CD4-positive, CD25-positive, alpha-beta regulatory T cell (primary cell): Measurements from ENCODE around the gene SOHLH2. TPM values are rescaled to one million over a fixed set of nuclear protein-coding genes. Genes with fewer than 3 reads are reported as not detected.
A peak's percentile ranks its signal among the peaks of the same experiment; 100 is the strongest.

ENCODE experiments used
- ATAC-seq, 2 donors: fragments of 150-1000 bp; cut with Tn5 transposase; one replicate each; pipeline ENCODE4 v1.10.0; 2021; ENCODE audit warnings: low read depth in 2 of 2, moderate number of reproducible peaks in 2 of 2, moderate library complexity in 1 of 2
- DNase-seq, 3 donors: peaks; one replicate each; pipeline versions ENCODE4 v3.0.0 to v3.0.0-alpha.2; 2012 to 2022; ENCODE audit warnings: mixed read lengths in 1 of 3
- H3K27ac ChIP-seq: one replicate; pipeline ENCODE4 v1.7.0; 2013; ENCODE audit warnings: mild to moderate bottlenecking, low read length; ENCODE audit not compliant: insufficient read depth, poor library complexity, severe bottlenecking
- H3K27me3 ChIP-seq: one replicate; pipeline ENCODE4 v1.7.0; 2013; ENCODE audit warnings: low read length; ENCODE audit not compliant: control insufficient read depth, insufficient read depth
- H3K36me3 ChIP-seq: one replicate; pipeline ENCODE4 v1.7.0; 2013; ENCODE audit warnings: mild to moderate bottlenecking, low read length, moderate library complexity; ENCODE audit not compliant: control insufficient read depth, insufficient read depth
- H3K4me1 ChIP-seq: 2 replicates; pipeline ENCODE4 v1.7.0; 2013; ENCODE audit warnings: mild to moderate bottlenecking, low read length; ENCODE audit not compliant: insufficient read depth, control insufficient read depth, poor library complexity, severe bottlenecking
- H3K4me3 ChIP-seq: one replicate; pipeline ENCODE4 v1.7.0; 2013; ENCODE audit warnings: low read depth, mild to moderate bottlenecking, low read length, moderate library complexity
- H3K9me3 ChIP-seq, 2 experiments: 1 replicate in 1 of 2; 2 replicates in 1 of 2; pipeline ENCODE4 v1.7.0; 2013; ENCODE audit warnings: low read length in 2 of 2, mild to moderate bottlenecking in 1 of 2, moderate library complexity in 1 of 2; ENCODE audit not compliant: control insufficient read depth in 2 of 2
- H3K27ac Mint-ChIP-seq, 3 donors: one replicate each; pipeline ENCODE4 v1.8.0; 2020 to 2022; ENCODE audit warnings: mild to moderate bottlenecking in 3 of 3, mixed read lengths in 3 of 3, moderate library complexity in 2 of 3
- H3K27me3 Mint-ChIP-seq: one replicate; pipeline ENCODE4 v1.8.0; 2022; ENCODE audit warnings: mild to moderate bottlenecking, mixed read lengths
- H3K36me3 Mint-ChIP-seq: one replicate; pipeline ENCODE4 v1.8.0; 2020; ENCODE audit warnings: mixed read lengths
- H3K4me1 Mint-ChIP-seq, 4 donors: one replicate each; pipeline ENCODE4 v1.8.0; 2020 to 2022; ENCODE audit warnings: mixed read lengths in 4 of 4, mild to moderate bottlenecking in 1 of 4
- H3K4me3 Mint-ChIP-seq, 4 donors: one replicate each; pipeline ENCODE4 v1.8.0; 2020 to 2022; ENCODE audit warnings: mild to moderate bottlenecking in 4 of 4, mixed read lengths in 4 of 4, moderate library complexity in 3 of 4
- H3K9me3 Mint-ChIP-seq, 7 donors: one replicate each; pipeline ENCODE4 v1.8.0; 2020 to 2022; ENCODE audit warnings: mixed read lengths in 7 of 7, mild to moderate bottlenecking in 3 of 7, moderate library complexity in 2 of 7
- polyA plus RNA-seq, 4 donors: library from polyadenylated mRNA; unstranded; fragments of 300-500 nt; fragmentation: Illumina TruSeq; gene quantifications; one replicate each; pipeline ENCODE4 v1.2.3, GENCODE V29; 2021
- total RNA-seq: library from RNA; stranded (reverse); gene quantifications from one replicate; pipeline ENCODE4 v1.2.3, GENCODE V29; 2022

SOHLH2 gene
- total and polyA plus RNA-seq, 5 donors from 2014 or later: not detected

DNA sequence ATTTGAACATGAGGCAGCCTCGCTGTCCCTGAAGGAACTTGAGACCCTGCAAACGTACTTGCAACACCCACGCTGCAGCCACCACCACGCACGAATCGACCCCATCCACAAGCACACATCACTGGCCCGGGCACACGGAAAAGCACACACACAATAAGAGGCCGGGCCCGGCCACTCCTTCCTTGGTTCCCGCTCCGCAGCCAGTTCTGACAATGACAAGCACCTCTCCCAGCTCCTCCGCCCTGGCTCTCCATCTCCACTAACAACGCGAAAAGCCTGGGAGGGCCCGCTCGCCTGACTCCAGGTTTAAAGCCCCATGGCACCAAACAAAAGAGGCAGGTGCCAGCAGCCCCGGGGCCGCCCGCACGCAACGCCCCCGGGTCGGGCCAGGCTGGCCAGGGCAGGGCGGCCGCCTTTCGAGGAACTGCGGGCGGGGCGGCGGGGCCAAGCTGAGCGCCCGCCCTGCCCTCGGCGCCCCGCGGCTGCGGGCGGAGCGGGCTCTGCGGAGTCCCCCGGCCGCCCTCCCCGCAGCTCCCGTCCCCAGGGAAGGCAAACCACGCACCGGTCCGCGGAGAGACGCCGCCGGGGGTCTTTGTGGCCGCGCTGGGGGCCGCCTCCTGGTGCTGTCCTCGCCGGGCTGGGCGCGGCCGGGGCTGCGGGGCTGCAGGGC, 83.7 kb downstream of the SOHLH2 start:
- no peak overlapping the region for H3K27ac ChIP-seq
- Mint-ChIP-seq H3K27me3 (peaks cover 8% of the 10 kb centered on the region), H3K4me3 (no peak overlapping the region), H3K9me3 (peaks cover 0 to 5% (median 0%) of the 10 kb centered on the region in 7 donors), H3K36me3 (no peaks in the 10 kb centered on the region), H3K27ac (no peak overlapping the region), H3K4me1 (no peaks in the 10 kb centered on the region)
- H3K4me3 ChIP-seq: no peak overlapping the region
- peaks cover 4% of the 10 kb centered on the region for H3K27me3 ChIP-seq
- H3K36me3 ChIP-seq: no peaks in the 10 kb centered on the region
- no peaks in the 10 kb centered on the region for H3K4me1 ChIP-seq
- ATAC-seq (no peak), DNase-seq (no peak)
- H3K9me3 ChIP-seq: no peaks in the 10 kb centered on the region

DNA sequence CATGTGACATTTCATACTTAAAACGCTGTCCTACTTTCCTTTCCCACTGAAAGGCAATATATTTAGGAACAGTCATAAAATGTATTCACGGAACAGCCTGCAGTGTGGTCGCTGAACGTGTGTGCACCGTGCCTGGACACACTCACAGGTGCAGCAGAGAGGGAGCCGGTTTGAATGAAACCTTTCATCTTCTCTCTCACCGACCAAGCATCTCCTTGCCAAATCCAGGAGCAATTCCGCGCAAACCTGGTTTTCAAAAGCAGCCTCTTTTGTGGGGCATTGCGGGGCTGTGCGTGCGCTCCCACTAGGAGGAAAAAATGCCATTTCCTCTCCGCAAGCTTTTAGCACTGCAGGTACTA, 84.2 kb downstream of the SOHLH2 start:
- H3K36me3 Mint-ChIP-seq: no peaks in the 10 kb centered on the region
- H3K36me3 ChIP-seq: no peaks in the 10 kb centered on the region
- H3K4me1 ChIP-seq: no peaks in the 10 kb centered on the region
- peaks cover 4% of the 10 kb centered on the region for H3K27me3 ChIP-seq
- no peak overlapping the region for H3K4me3 Mint-ChIP-seq
- peaks cover 8% of the 10 kb centered on the region for H3K27me3 Mint-ChIP-seq
- no peaks in the 10 kb centered on the region for H3K9me3 ChIP-seq
- peaks cover 0 to 5% (median 0%) of the 10 kb centered on the region in 7 donors for H3K9me3 Mint-ChIP-seq
- H3K27ac ChIP-seq: no peak overlapping the region
- DNase-seq (no peak), ATAC-seq (no peak)
- no peak overlapping the region for H3K4me3 ChIP-seq
- H3K27ac Mint-ChIP-seq: no peak overlapping the region
- no peaks in the 10 kb centered on the region for H3K4me1 Mint-ChIP-seq

DNA sequence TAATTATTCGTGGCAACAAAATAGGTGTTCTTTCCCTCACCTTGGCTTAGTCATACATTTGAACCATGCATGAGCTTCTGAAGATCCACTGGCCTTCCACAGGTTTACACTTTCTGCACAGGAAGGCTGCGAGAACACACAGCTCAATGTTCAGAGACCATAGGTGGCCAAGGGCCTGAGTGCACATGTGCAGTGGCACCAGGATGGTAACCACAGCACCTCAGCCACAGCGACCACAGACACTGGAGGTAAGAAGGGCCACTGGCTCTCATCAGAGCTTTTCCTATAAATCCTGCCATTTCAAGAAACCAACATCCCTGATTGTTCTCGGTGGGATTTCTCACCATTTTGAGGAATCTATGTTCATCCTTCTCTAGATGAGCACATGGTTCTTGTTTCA, 84.8 kb downstream of the SOHLH2 start:
- no peaks in the 10 kb centered on the region for H3K36me3 Mint-ChIP-seq
- no peak for DNase-seq
- Histone ChIP-seq H3K27me3 (peaks cover 4% of the 10 kb centered on the region), H3K4me3 (no peak overlapping the region), H3K9me3 (no peaks in the 10 kb centered on the region), H3K27ac (no peak overlapping the region), H3K36me3 (no peaks in the 10 kb centered on the region), H3K4me1 (no peaks in the 10 kb centered on the region)
- peaks cover 0 to 5% (median 0%) of the 10 kb centered on the region in 7 donors for H3K9me3 Mint-ChIP-seq
- no peak overlapping the region for H3K4me3 Mint-ChIP-seq
- peaks cover 8% of the 10 kb centered on the region for H3K27me3 Mint-ChIP-seq
- H3K4me1 Mint-ChIP-seq: no peaks in the 10 kb centered on the region
- no peak for ATAC-seq
- H3K27ac Mint-ChIP-seq: no peak overlapping the region

DNA sequence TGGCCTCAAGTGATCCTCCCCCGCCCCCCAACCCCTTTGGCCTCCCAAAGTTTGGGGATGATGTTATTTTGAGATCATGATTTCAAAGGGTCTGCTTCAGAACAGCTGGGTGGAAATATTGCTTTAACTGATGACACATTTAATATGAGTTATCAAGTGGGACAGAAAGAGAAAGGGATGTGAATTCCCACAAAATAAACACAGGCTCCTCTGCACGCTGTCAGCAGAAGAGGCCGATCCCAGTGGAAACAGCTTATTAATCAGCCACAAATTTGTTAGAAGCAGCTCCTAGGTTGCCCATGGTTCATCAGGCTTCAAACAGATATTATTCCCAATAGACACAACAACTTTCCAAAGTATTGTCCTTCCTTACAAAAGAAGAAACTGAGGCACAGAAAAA, 87.9 kb downstream of the SOHLH2 start:
- peaks cover 4% of the 10 kb centered on the region for H3K27me3 Mint-ChIP-seq
- no peaks in the 10 kb centered on the region for H3K4me1 ChIP-seq
- no peak for DNase-seq
- no peaks in the 10 kb centered on the region for H3K36me3 ChIP-seq
- H3K27ac Mint-ChIP-seq: no peak overlapping the region
- H3K9me3 ChIP-seq: no peaks in the 10 kb centered on the region
- H3K36me3 Mint-ChIP-seq: no peaks in the 10 kb centered on the region
- no peak overlapping the region for H3K27ac ChIP-seq
- no peak overlapping the region for H3K4me3 ChIP-seq
- no peaks in the 10 kb centered on the region for H3K4me1 Mint-ChIP-seq
- H3K4me3 Mint-ChIP-seq: no peak overlapping the region
- peaks cover 4% of the 10 kb centered on the region for H3K27me3 ChIP-seq
- H3K9me3 Mint-ChIP-seq: peaks cover 0 to 2% (median 0%) of the 10 kb centered on the region in 7 donors
- ATAC-seq: no peak

- H3K4me3 ChIP-seq: no peak overlapping the region
- no peak for DNase-seq
- no peaks in the 10 kb centered on the region for H3K36me3 ChIP-seq
- peaks cover 4% of the 10 kb centered on the region for H3K27me3 Mint-ChIP-seq
- H3K9me3 ChIP-seq: no peaks in the 10 kb centered on the region
- no peaks in the 10 kb centered on the region for H3K4me1 ChIP-seq
- H3K4me3 Mint-ChIP-seq: no peak overlapping the region
- no peaks in the 10 kb centered on the region for H3K36me3 Mint-ChIP-seq
- peaks cover 0 to 2% (median 0%) of the 10 kb centered on the region in 7 donors for H3K9me3 Mint-ChIP-seq
- peak overlapping the region in 1 of 3 donors; percentile 9 for H3K27ac Mint-ChIP-seq
- no peaks in the 10 kb centered on the region for H3K4me1 Mint-ChIP-seq
- ATAC-seq: no peak
- H3K27me3 ChIP-seq: peaks cover 4% of the 10 kb centered on the region
- H3K27ac ChIP-seq: no peak overlapping the region
Observed at GRCh38 chr13:36125841-36126240, 88.5 kb downstream of the SOHLH2 start.

DNA sequence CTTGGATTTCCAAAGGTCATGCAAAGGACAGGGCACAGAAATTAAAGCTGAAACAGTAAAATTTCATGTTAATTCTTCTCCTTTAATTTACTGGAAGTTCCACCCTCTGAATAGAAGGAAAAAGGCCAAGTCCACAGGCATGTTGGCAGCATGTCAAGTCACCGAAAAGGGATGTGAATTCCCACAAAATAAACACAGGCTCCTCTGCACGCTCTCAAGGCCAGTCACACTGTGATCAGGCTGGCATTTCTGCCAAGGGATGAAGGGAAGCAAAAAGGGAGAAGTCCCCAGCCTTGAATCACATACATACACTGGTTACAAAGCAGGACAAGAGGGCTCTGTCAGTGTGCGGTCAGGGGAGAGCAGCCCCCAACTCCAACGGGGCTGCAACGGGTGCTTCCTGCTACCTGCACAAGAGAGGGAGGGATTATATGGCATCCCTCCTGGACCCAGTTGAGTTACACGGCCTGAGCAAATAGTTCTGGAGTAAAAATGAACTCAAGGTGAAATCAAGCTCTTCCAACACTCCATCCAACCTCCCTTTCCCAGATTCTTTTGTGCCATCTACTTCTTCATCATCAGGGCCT, 90.0 kb downstream of the SOHLH2 start:
- DNase-seq (no peak), ATAC-seq (no peak)
- H3K36me3 ChIP-seq: no peaks in the 10 kb centered on the region
- no peaks in the 10 kb centered on the region for H3K9me3 ChIP-seq
- H3K27ac ChIP-seq: no peak overlapping the region
- Mint-ChIP-seq H3K27me3 (no peaks in the 10 kb centered on the region), H3K9me3 (peaks cover 0 to 3% (median 0%) of the 10 kb centered on the region in 7 donors), H3K4me3 (no peak overlapping the region), H3K27ac (peak overlapping the region in 1 of 3 donors; percentile 48), H3K4me1 (no peaks in the 10 kb centered on the region), H3K36me3 (no peaks in the 10 kb centered on the region)
- H3K4me1 ChIP-seq: no peaks in the 10 kb centered on the region
- H3K4me3 ChIP-seq: no peak overlapping the region
- no peaks in the 10 kb centered on the region for H3K27me3 ChIP-seq

Other genes with a start within 250 kb of the SOHLH2 start
- gene DCLK1, start 83.2 kb downstream of the SOHLH2 start, total RNA-seq: not detected
- not detected for gene DCLK1, start 83.2 kb downstream of the SOHLH2 start, polyA plus RNA-seq
- not detected for gene CCDC169, start 83.3 kb upstream of the SOHLH2 start, total RNA-seq
- gene CCDC169, start 83.3 kb upstream of the SOHLH2 start, polyA plus RNA-seq: not detected
- gene SPART, start 131.8 kb upstream of the SOHLH2 start, total RNA-seq: 6.7 TPM
- 10 to 100 TPM; 13.0 to 34.0 (median 27.0) TPM for gene SPART, start 131.8 kb upstream of the SOHLH2 start, polyA plus RNA-seq
- gene CCNA1, start 217.9 kb upstream of the SOHLH2 start, total RNA-seq: not detected
- under 1 TPM in 1 of 4 donors, not detected in 3; 0.14 TPM for gene CCNA1, start 217.9 kb upstream of the SOHLH2 start, polyA plus RNA-seq